Keratinocyte (primary cell): ENCODE results near the gene TPO.

ENCODE experiments used
- CTCF ChIP-seq, 3 experiments: IDR thresholded peaks in 1 of 3; conservative IDR thresholded peaks in 1 of 3; optimal IDR thresholded peaks in 1 of 3; 2 replicates in 2 of 3; 3 replicates in 1 of 3; pipeline versions ENCODE3 to v1.5.1; 2011; ENCODE audit warnings: low read length in 3 of 3, mild to moderate bottlenecking in 3 of 3, moderate library complexity in 2 of 3, control low read depth in 1 of 3, inconsistent platforms in 1 of 3; ENCODE audit not compliant: insufficient read depth in 2 of 3; ENCODE audit errors: extremely low read depth in 1 of 3
- EZH2 ChIP-seq: IDR thresholded peaks from one replicate; pipeline ENCODE4 v1.6.1; 2012; ENCODE audit warnings: inconsistent platforms, mild to moderate bottlenecking, low read length, moderate library complexity

- TF ChIP-seq CTCF (optimal IDR thresholded peaks at IDR 0.05 in 1 of 3, IDR thresholded peaks at IDR 0.05 in 1 of 3, conservative IDR thresholded peaks at IDR 0.05 in 1 of 3; ENCODE audit: extremely low read depth in 1 of 3, insufficient read depth in 2 of 3, low read length in 3 of 3) (no peak), EZH2 (no peak)
These were observed 127.2 kb downstream of the TPO start for GRCh38 chr2:1540481-1540880.
